SJCRH30 (cell line): ENCODE data around the gene PLEKHO2. TPM values are rescaled to one million over a fixed set of nuclear protein-coding genes. Genes with fewer than 3 reads are reported as not detected.
"Not testable (repeated sequence)": the region's sequence is repeated elsewhere in the genome, so short reads cannot be mapped to it uniquely, and the experiment has no call there.

Source experiments
- DNase-seq, 2 experiments: peaks; one replicate each; pipeline ENCODE4 v3.0.0-alpha.2; 2015 to 2020
- H3K27ac ChIP-seq: fragments of 250-450 bp; sonication (Bioruptor Pico); 2 replicates; pipeline ENCODE4 v1.5.1; 2020; ENCODE audit warnings: mild to moderate bottlenecking, moderate library complexity
- H3K27me3 ChIP-seq: fragments of 250-450 bp; sonication (Bioruptor Pico); 2 replicates; pipeline ENCODE4 v1.5.1; 2020; ENCODE audit warnings: mild to moderate bottlenecking, moderate library complexity
- H3K36me3 ChIP-seq: fragments of 250-450 bp; sonication (Bioruptor Pico); 2 replicates; pipeline ENCODE4 v1.5.1; 2020; ENCODE audit warnings: mild to moderate bottlenecking, moderate library complexity
- H3K4me1 ChIP-seq: fragments of 250-450 bp; sonication (Bioruptor Pico); 2 replicates; pipeline ENCODE4 v1.5.1; 2020; ENCODE audit warnings: mild to moderate bottlenecking, moderate library complexity
- H3K4me3 ChIP-seq: fragments of 250-450 bp; sonication (Bioruptor Pico); 2 replicates; pipeline ENCODE4 v1.5.1; 2020; ENCODE audit warnings: mild to moderate bottlenecking, moderate library complexity
- H3K9me3 ChIP-seq: fragments of 250-450 bp; sonication (Bioruptor Pico); replicated peaks from 2 replicates; pipeline ENCODE4 v1.5.1; 2020; ENCODE audit warnings: mild to moderate bottlenecking, moderate library complexity
- total RNA-seq: library from RNA; depleted of rRNA; stranded (reverse); fragments of >200 nt; shearing (Covaris generic); gene quantifications from 2 replicates; pipeline ENCODE4 v1.2.3, GENCODE V29; 2014

Gene PLEKHO2
- total RNA-seq, 1 experiment from 2014 or later = 26.7 TPM

- no peaks in the 10 kb centered on the region for H3K36me3 ChIP-seq
- H3K4me3 ChIP-seq = no peak overlapping the region
- no peaks in the 10 kb centered on the region for H3K9me3 ChIP-seq
- no peak for DNase-seq
- H3K4me1 ChIP-seq = peaks cover 13% of the 10 kb centered on the region
- H3K27me3 ChIP-seq = no peaks in the 10 kb centered on the region
- no peak overlapping the region for H3K27ac ChIP-seq
Measured at GRCh38 chr15:64810497-64811326, 31.0 kb upstream of the PLEKHO2 start.

- Histone ChIP-seq H3K27me3 (no peaks in the 10 kb centered on the region), H3K4me3 (no peak overlapping the region), H3K27ac (no peak overlapping the region), H3K4me1 (peaks cover 13% of the 10 kb centered on the region), H3K9me3 (no peaks in the 10 kb centered on the region), H3K36me3 (no peaks in the 10 kb centered on the region)
- peak; percentile 75 to 76 for DNase-seq
Measured at GRCh38 chr15:64813075-64813474, 28.6 kb upstream of the PLEKHO2 start.

GRCh38 chr15:64814283-64814682 is 27.4 kb upstream of the PLEKHO2 start:
- not testable (repeated sequence) for H3K36me3 ChIP-seq, DNase-seq, H3K9me3 ChIP-seq, H3K27ac ChIP-seq, H3K27me3 ChIP-seq, H3K4me3 ChIP-seq
- peaks cover 13% of the 10 kb centered on the region for H3K4me1 ChIP-seq

GRCh38 chr15:64814965-64815364 is 26.8 kb upstream of the PLEKHO2 start:
- H3K4me3 ChIP-seq, DNase-seq, H3K27me3 ChIP-seq, H3K36me3 ChIP-seq, H3K27ac ChIP-seq, H3K9me3 ChIP-seq: not testable (repeated sequence)
- peaks cover 13% of the 10 kb centered on the region for H3K4me1 ChIP-seq

GRCh38 chr15:64816452-64816851 is 25.3 kb upstream of the PLEKHO2 start:
- no peaks in the 10 kb centered on the region; the same call in 1 of the 2 replicates for H3K36me3 ChIP-seq
- peaks cover 9% of the 10 kb centered on the region for H3K4me1 ChIP-seq
- H3K4me3 ChIP-seq = no peak overlapping the region
- DNase-seq = no peak
- H3K27me3 ChIP-seq = no peaks in the 10 kb centered on the region
- H3K27ac ChIP-seq = no peak overlapping the region
- no peaks in the 10 kb centered on the region for H3K9me3 ChIP-seq

- Histone ChIP-seq H3K36me3 (no peaks in the 10 kb centered on the region), H3K4me1 (no peaks in the 10 kb centered on the region), H3K4me3 (peak overlapping the region; percentile 68), H3K27ac (peak overlapping the region; percentile 75), H3K27me3 (no peaks in the 10 kb centered on the region), H3K9me3 (no peaks in the 10 kb centered on the region)
- DNase-seq = no peak
Measured at GRCh38 chr15:64824929-64825430, 16.7 kb upstream of the PLEKHO2 start.

GRCh38 chr15:64825431-64826294 is 16.1 kb upstream of the PLEKHO2 start, which contains the start of gene PIF1:
Gene PIF1, minus strand, starts transcription at chr15:64825647. Its CDS starts 1,312 bp downstream, at chr15:64824335.
- Histone ChIP-seq H3K36me3 (no peaks in the 10 kb centered on the region), H3K4me3 (peak within 1 kb of the TSS; percentile 68), H3K9me3 (no peaks in the 10 kb centered on the region), H3K27me3 (no peaks in the 10 kb centered on the region), H3K4me1 (no peaks in the 10 kb centered on the region), H3K27ac (peak within 1 kb of the TSS; percentile 75)
- DNase-seq = peak; percentile 98 to 99

GRCh38 chr15:64828985-64829384 is 12.7 kb upstream of the PLEKHO2 start:
- Histone ChIP-seq H3K4me1 (no peaks in the 10 kb centered on the region), H3K4me3 (no peak overlapping the region), H3K9me3 (no peaks in the 10 kb centered on the region), H3K27me3 (no peaks in the 10 kb centered on the region), H3K27ac (no peak overlapping the region), H3K36me3 (no peaks in the 10 kb centered on the region)
- no peak for DNase-seq

- peak in 1 of 2 experiments; percentile 30 for DNase-seq
- H3K4me3 ChIP-seq = no peak overlapping the region
- no peaks in the 10 kb centered on the region for H3K36me3 ChIP-seq
- no peaks in the 10 kb centered on the region for H3K27me3 ChIP-seq
- H3K9me3 ChIP-seq = no peaks in the 10 kb centered on the region
- no peak overlapping the region for H3K27ac ChIP-seq
- no peaks in the 10 kb centered on the region for H3K4me1 ChIP-seq
Measured at GRCh38 chr15:64833690-64834089, 8.0 kb upstream of the PLEKHO2 start.

GRCh38 chr15:64836023-64836536 is 5.6 kb upstream of the PLEKHO2 start:
- Histone ChIP-seq H3K9me3 (no peaks in the 10 kb centered on the region), H3K36me3 (no peaks in the 10 kb centered on the region), H3K4me1 (no peaks in the 10 kb centered on the region), H3K27me3 (no peaks in the 10 kb centered on the region), H3K4me3 (no peak overlapping the region), H3K27ac (no peak overlapping the region)
- DNase-seq = no peak

GRCh38 chr15:64837502-64837901 is 4.2 kb upstream of the PLEKHO2 start:
- no peaks in the 10 kb centered on the region for H3K4me1 ChIP-seq
- H3K27ac ChIP-seq = no peak overlapping the region
- H3K9me3 ChIP-seq = no peaks in the 10 kb centered on the region
- no peaks in the 10 kb centered on the region for H3K27me3 ChIP-seq
- no peak for DNase-seq
- no peak overlapping the region for H3K4me3 ChIP-seq
- no peaks in the 10 kb centered on the region for H3K36me3 ChIP-seq

GRCh38 chr15:64841060-64841343 is 713 bp upstream of the PLEKHO2 start:
- Histone ChIP-seq H3K4me1 (peaks cover 20% of the 10 kb centered on the region), H3K36me3 (no peaks in the 10 kb centered on the region), H3K27ac (peak overlapping the region; percentile 74), H3K9me3 (no peaks in the 10 kb centered on the region), H3K4me3 (peak overlapping the region; percentile 99), H3K27me3 (no peaks in the 10 kb centered on the region)
- no peak for DNase-seq

GRCh38 chr15:64842096-64842939 is 603 bp downstream of the PLEKHO2 start:
- H3K4me1 ChIP-seq = peaks cover 26% of the 10 kb centered on the region

GRCh38 chr15:64842986-64843561 is 1.4 kb downstream of the PLEKHO2 start:
- Histone ChIP-seq H3K9me3 (no peaks in the 10 kb centered on the region), H3K36me3 (no peaks in the 10 kb centered on the region), H3K4me1 (peaks cover 29% of the 10 kb centered on the region), H3K4me3 (peak overlapping the region; percentile 99), H3K27ac (peak overlapping the region; percentile 70; the same call in 1 of the 2 replicates), H3K27me3 (no peaks in the 10 kb centered on the region)
- DNase-seq = peak; percentile 72 to 76

More at GRCh38 chr15:64842096-64842939, 603 bp downstream of the PLEKHO2 start:
- peak; percentile 55 to 66 for DNase-seq
- H3K27ac ChIP-seq = peak overlapping the region; percentile 70
- no peaks in the 10 kb centered on the region for H3K9me3 ChIP-seq
- no peaks in the 10 kb centered on the region for H3K27me3 ChIP-seq
- peak overlapping the region; percentile 99 for H3K4me3 ChIP-seq
- no peaks in the 10 kb centered on the region for H3K36me3 ChIP-seq
